Stimulated activated CD4-positive, alpha-beta T cell treated with anti-CD3 and anti-CD28 coated beads, Interleukin-4, amount 100 ng/mL, for 24 hours (primary cell): ENCODE data around the gene SYTL3.

Experiments
- DNase-seq: peaks from one replicate; pipeline ENCODE4 v3.0.0-alpha.2; 2020

Gene SYTL3

DNA sequence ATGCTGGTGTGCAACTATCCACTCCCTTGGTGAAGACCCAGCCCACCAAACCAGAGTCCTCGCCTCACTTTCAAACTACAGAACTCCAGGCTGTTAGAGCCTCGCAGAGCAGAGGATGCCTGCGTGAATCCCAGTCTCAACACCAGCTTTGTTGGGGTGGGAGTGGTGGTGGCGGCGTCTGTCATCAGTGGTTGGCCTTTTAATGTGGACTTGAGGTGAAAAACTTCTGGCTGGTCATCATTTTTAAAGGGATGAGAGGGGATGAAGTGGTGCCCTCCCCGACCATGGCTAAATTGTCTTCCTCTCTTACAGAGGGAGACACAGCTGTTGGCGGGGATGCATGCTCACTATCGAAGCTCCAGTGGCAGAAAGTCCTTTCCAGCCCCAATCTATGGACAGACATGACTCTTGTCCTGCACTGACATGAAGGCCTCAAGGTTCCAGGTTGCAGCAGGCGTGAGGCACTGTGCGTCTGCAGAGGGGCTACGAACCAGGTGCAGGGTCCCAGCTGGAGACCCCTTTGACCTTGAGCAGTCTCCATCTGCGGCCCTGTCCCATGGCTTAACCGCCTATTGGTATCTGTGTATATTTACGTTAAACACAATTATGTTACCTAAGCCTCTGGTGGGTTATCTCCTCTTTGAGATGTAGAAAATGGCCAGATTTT, 114.5 kb downstream of the SYTL3 start:
- no peak for DNase-seq

DNA sequence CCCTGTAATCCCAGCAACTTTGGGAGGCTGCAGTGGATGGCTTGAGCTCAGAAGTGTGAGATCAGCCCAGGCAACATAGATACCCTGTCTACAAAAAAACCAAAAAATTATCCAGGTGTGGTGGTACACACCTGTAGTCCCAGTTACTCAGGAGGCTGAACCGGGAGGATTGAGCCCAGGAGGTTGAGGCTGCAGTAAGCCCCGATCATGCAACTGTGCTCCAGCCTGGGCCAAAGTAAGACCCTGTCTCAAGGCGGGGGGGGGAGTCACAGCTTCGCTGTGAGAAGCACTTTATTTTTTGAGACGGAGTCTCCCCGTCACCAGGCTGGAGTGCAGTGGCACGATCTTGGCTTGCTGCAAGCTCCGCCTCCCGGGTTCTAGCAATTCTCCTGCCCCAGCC, 115.1 kb downstream of the SYTL3 start:
- DNase-seq: no peak

DNA sequence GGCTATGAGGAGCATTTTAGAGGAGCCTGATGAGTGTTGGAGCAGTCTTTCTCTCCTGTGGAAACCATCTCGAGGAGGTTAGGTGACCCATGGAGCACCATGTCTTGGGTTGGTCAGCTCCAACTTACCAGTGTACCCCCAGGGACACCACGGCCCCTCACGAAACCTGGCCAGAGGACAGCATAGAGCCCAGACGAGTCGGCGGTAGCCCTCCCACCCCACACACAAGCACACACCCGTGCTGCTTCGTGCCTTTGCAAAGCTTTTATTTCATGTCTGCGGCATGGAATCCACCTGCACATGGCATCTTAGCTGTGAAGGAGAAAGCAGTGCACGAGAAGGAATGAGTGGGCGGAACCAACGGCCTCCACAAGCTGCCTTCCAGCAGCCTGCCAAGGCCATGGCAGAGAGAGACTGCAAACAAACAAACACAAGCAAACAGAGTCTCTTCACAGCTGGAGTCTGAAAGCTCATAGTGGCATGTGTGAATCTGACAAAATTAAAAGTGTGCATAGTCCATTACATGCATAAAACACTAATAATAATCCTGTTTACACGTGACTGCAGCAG, 115.7 kb downstream of the SYTL3 start:
- DNase-seq: no peak

DNA sequence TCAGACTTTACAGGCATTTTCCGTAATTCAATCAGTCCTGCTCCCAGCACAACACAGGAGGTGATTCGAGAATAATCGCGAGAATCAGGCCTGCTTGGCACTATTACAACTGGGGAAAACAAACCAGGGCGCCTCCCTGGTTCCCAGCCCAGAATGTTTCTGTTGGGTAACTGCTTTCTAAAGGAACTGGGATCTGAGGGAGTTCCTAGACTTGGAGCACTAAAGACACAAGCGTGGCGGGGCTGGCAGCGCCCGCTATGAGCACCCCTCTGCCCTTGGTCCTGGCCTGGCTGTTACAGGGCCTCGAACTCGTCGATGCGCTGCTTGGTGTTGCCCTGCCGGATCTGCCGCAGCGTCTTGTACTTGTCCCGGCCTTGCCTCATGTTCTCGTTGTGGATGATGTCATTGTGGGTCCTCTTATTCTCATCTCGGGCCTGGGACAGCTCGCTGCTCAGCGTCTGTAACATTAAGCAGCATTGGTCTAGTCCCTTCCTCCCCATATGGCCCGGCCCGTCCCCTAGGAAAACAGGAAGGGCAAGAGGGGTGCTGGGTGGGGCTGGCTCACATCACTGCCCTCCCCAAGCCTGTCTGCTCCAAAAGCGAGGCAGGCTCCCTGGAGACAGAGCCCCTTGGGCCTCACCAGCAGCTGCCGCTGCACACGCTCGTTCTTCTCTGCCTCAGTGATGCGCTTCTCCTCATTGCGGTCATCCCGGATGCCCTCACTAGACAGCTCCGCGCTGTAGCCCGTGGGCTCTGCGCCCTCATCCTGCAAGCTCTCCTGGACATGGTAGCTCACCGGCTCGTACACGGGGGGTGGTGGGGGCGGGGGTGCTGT, 117.0 kb downstream of the SYTL3 start:
- DNase-seq: no peak

DNA sequence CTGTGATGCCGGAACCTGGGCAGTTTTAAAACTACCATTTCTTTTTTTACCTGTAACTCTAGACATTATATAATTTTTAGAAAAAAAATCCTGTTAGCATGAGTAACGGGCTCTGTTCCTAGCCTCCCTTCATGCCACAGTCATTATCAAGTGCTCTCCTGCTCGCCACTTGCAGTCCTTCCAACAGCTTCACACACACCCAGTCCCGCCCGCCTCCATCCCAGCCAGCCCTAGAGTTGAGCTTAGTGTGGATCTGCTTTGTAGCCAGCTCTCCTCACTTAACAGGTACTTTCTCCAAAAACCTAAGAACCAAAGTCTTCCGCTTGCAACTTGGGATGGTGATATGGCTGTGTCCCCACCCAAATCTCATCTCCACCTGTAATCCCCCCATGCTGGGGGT, 117.9 kb downstream of the SYTL3 start:
- no peak for DNase-seq

DNA sequence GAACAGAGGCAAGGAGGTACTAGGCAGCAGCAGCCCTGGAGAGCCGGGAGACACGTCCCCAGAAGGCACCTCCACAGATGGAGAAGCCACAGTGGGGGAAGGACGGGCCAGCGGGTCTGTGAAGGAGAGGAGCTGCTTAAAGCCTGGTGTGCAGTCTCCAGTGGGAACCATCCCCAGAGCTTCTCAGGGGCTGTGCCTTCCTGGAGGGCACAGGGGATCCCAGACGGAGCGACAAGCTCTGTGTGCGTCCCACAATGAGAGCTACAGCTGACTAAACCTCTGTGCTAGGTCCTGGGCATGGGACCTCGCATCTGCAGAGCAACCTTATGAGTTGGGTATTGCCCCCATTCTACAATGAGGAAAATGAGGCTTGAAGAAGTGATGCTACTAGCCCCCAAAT, 118.6 kb downstream of the SYTL3 start:
- DNase-seq: no peak

DNA sequence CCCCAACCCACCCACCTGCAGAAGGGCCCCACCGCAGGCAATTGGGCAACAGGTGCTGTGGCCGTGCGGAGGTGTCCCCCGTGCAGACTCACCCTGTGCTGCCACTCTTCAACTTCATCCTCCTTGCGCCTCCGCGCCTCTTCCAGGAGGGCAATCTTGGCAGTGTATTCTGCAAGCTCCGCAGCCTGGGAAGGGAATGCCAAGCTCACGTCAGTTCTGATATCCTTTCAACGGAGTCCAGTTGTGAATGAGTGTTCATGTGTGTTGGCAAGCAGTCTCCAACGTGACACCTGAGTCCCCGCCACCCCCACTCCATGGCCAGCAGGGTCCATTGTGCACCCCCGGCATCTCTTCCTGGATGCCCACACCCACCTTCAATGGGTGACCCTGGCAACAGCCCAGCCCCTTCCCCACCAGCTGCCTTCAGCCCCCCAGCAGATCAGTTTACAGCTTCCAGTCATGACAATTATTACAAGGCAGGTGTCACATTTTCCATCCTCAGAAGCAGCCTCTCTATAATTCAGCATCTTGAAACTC, 119.4 kb downstream of the SYTL3 start:
- DNase-seq: no peak

DNA sequence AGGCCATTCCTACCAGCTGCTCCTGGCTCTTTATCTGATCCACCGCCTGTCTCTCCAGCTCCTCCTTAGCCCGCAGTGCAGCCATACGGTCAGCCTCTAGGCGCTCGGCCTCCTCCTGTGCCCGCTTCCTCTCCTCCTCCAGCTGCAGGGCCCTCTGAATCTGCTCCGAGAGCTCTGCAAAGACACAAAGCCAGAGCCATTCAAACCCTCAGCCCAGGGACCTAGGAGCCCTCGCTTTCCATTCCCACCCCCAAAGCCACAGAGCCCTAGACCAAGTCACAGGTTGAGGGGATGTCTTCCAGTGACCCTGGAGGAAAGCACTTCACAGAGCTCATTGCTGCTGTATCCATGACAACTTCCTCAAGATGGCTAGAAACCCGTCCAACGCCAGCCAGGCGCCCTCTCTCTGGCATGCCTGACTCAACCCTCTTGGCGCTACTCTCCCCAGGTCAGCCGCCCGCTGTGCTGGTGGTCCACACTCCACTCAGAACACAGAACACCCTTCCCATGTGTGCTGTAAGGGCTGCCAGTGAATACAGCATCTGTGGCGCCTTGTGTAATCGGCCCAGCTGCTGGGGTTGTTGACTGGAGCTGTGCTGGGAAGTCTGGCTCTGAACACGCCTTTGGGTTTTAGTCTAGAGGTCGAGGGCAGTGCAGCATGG, 120.0 kb downstream of the SYTL3 start:
- DNase-seq: no peak

DNA sequence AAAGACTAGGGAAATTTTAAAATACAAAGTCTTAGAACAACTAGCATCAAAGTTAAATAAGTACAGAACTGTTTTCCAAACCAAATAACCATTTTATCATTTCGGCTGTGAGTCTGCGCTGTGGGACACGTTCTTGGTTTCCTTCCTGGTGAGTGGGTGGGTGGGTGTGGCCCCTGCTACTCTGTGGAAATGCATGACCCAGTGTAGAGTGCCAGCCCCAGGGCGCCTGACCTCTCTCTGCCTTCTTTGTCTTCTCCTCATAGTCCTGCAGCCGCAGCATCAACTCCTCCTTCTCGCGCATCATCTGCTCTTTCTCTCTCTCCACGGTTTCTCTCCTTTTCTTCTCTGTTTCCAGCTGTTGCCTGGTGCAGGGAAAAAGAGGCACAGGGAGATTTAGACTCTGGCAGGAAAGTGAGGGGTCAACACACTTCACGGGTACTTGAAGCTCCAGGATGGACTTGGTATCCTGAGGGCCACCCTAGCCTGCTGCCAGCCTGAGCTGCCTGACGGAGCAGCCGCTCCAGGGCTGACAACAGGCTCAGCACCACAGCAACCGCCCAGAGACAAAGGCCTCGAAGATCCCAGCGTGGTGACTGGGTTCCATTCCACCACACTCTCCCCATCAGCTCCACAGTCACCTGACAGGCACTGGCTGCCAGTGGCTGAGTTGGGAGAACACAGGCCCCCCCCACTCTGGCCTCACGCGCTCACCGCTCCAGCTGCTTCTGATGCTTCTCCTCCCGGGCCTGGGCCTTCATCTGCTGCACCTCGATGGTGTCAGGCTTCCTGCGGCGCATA, 120.9 kb downstream of the SYTL3 start:
- DNase-seq: no peak

DNA sequence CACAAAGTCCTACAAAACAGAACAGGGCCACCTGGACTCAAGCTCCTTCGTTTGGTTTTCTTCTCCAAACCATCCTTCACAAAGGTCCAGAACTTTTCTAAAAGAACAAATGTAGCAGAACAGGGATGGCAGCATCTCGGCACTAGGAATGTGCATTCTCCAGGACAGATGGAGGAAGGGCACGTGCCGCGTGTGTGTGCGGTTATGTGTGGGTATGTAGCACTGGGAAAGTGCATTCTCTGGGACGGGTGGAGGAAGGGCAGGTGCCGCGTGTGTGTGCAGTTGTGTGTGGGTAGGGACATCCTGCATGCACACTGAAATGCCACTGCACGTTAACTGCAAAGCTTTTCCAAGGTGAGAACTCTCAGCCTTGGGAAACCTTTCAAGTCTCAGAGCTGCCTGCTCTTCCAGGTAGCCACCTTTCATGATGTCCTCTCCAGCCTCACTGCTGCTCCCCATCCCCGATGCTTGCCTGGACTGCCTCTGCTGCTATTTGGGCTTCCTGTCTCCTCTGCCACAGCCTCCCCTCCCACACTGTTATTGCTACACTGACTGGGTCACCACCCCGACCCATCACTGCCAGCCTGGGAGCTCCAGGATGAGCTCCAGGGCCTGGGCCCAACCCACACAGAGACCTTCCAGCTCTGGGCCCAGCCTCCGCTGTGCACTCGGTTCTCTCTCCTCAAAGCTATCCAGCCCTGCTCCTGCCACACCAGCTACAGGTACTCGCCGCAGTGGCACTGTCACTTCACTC, 121.7 kb downstream of the SYTL3 start:
- no peak for DNase-seq

DNA sequence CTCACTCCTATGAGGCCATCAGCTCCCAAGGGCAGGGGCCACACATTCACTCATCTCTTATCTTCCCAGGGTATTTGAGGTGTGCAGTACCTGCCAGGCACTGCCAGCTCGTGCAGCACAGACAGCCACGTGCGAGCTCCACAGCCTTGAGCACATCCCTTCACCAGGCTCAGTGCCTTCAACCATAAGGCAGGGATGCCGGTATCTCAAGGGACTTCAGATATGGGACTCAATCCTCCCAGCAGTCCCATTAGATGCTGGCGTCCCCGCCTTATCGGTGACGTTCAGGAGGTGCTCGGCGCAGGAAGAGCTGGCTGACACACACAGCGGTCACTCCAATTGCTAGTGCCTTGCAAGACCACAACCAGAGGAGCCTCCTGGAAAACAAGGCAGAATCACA, 122.3 kb downstream of the SYTL3 start:
- no peak for DNase-seq

DNA sequence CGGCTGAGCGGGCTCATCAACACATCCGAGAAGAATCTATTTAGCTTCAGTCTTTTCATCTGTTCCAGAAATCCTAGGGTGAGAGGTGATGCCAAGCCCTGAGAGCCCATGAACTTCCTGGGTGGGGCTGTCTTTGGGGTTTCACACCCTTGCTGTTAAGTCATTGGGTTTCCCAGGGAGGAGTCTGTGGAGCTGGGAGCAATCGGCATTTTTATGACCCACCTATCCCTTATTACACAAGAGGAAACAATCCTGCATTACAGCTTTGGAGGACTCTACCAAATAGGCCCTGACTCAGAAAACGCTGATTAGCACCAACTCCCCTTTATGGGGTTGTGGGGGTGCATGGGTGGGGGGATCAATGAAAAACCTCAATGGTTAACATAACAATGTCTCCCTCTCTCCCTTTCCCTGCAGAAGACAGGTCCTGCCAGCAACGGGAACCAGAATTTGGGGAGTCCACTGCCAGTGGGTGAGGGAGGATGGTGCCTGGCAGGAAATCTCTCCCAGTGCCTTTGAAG, 123.1 kb downstream of the SYTL3 start:
- DNase-seq: no peak

DNA sequence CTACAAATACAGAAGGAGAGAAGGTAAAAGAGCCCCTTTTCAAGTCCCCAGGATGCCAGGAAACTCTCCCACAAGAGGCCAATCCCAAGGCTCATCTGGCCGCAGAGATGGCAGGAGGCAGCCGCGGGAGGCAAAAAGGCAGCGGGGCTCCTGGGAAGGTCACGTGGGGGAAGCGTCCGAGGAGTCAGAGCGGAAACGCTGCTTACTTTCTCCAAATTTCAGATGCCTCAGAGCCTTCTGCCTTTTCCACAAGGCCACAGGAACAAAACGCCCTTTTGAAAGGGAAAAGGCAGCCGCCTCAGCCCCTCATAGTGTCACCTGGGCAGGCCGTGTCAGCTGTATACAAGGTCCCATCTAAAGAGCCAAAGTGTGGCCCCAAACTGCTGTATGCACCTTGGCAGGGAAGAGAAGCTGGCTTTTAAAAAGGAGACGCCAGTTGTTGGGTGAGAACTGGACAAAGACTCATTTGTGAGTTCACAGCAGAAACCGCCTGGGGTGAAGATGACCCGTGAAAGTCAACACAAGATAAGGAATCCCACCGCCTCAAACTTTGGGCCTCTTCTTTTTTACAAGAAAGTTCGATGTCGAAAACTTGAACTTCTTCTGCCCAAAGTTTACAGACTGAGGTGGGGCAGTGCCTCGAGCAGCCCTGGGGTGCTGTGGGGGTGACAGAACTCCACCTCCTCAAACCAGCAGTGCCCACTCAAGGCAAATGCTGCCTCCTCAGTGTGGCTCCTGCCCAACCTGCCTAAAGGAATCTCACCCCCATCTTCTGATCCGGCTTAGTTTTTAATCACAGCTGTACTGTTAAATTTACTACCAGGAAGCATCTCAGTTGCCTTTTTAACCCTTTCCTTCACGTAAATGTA, 124.0 kb downstream of the SYTL3 start:
- no peak for DNase-seq

DNA sequence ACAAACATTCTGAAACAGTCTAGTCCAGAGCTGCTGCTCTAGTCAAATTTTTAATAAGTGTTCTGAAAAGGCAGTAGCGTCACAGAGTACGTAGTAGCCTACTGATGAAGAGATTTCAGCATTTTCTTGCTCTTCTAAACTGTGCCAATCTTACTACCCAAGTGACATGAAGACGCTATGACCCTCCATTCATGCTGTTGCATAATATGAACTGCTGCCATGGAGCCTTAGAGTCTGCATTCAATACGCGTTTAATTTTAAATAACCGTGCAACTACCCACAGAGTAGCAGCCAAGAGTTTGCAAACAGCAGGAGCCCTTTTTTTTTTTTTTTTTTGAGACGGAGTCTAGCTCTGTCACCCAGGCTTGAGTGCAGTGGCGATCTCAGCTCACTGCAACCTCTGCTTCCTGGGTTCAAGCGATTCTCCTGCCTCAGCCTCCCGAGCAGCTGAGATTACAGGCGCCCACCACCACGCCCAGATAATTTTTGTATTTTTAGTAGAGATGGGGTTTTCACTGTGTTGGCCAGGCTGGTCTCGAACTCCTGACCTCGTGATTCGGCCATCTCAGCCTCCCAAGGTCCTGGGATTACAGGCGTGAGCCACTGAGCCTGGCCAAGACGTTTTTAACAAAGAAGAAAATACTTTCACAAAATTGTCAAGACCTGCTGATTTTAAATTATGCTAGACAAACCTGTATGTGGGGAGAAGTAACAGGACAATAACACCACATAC, 125.0 kb downstream of the SYTL3 start:
- no peak for DNase-seq

DNA sequence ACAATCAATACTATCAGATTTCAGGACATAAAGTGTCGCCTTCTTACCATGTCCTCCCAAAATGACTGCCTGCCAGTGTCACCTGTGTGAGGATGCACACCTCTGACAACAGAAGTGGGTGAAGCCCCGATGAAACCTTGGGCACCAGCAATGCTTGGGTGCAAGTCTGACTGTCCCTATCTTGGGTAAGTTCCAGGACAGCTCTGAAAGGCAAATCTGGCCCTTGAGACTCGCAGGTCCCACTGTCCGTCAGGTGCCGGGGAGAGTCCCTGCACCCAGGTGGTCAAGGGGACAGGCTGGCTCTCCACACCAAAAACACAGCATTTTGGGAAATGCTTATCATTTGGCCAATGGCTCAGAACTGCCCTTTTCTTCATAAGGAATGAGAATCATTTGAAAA, 126.0 kb downstream of the SYTL3 start:
- DNase-seq: no peak

DNA sequence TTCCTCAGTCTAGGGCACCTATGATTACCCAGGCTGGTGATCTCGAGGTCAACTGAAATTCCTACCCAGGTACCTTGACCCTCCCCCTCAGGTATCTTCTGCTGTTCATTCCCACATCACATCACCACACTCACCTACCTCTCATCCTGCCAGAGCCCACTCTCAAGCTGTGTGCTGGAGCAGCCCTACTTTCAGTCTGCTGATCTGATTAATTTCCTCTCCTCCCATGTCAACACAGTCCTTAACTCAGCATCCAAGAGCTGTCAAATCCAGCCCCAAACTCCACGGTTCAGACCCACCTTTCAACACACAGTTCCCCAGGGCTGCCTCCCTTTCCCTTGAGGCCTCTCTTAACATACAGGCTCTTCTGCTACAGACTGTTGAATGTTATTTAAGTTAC, 126.9 kb downstream of the SYTL3 start:
- DNase-seq: no peak

DNA sequence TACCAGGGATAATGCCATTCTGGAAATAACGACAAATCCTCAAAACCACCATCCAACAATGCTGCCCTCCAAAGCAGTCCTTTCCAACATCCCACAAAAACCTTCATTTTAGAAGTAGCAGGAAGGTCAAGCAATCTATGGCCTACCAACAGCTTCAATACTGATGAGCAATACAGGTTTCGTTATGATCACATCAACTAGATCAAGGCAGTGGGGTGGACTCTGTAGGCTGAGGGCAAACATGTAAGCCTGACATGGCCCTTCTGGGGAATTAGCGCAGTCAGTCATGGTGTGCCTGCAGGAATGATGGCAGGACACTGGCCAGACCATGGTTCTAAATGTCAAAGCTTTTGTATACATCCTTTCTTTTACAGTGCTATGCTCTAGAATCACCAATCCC, 127.7 kb downstream of the SYTL3 start:
- no peak for DNase-seq

DNA sequence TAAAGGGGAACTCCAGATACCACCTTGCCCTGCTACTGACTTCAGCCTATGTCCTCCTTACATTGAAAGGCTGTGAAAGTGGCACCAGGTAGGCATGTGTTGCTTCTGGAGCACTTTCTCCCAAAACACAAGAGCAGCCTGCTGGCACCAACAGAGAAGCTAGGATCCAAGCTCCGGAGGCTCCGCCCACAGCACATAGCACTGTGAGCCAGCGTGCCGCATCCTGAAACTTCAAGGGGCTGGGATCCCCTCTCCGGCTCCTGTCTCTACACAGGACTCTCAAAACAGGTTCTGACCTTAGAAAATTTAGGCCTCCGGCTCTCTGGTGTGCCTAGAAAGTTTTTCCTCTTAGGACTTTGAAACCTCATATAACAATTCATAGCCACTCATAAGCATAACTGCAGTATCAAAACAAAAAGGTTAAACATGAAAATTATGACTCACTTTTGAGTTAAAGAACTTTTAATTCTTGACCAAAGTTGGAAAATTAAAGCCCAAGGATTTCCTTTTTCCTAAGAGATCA, 128.2 kb downstream of the SYTL3 start:
- DNase-seq: no peak

DNA sequence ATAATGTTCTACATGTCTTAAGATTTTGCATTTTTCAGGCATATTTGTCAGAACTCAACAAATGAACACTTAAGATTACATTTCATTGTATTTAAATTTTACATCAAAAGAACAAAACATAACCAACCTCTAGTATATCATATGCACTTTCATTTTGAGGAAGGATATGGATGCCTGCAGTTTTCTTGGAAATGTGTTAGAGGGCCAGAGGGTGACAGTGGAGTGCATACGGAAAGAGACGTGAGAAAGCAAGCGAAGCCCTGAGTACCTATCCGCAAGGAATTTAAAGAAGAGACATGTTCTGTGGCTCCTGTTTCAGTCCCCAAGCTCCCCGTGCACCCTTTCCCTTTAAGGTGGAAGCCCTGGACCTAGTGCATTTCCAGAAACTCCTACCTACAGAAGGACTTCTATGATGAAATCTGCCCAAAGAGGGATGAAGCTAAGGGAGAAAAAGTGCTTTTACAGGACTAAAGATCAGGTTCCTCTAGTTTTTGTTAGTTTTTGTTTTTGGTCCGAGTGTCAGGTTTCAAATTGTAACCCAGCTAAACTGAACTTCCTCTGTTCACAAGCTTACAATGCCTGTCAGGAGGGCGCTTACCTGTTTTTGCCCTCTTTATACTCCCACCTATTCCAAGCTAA, 130.5 kb downstream of the SYTL3 start:
- no peak for DNase-seq
